HUES48 (cell line): ENCODE measurements around the gene MLKL.
A peak's percentile ranks its signal among the peaks of the same experiment; 100 is the strongest.
"Not testable (repeated sequence)": the region's sequence is repeated elsewhere in the genome, so short reads cannot be mapped to it uniquely, and the experiment has no call there.

ENCODE experiments used
- H3K27ac ChIP-seq: one replicate; pipeline ENCODE4 v1.7.0; 2013; ENCODE audit warnings: low read depth, low read length, inconsistent platforms
- H3K27me3 ChIP-seq: 2 replicates; pipeline ENCODE4 v1.6.1; 2013; ENCODE audit warnings: mild to moderate bottlenecking, low read length; ENCODE audit not compliant: control insufficient read depth, insufficient read depth
- H3K36me3 ChIP-seq: 2 replicates; pipeline ENCODE4 v1.6.1; 2013; ENCODE audit warnings: low read length; ENCODE audit not compliant: control insufficient read depth, insufficient read depth
- H3K4me1 ChIP-seq: 2 replicates; pipeline ENCODE4 v1.6.1; 2013; ENCODE audit warnings: mild to moderate bottlenecking, low read length; ENCODE audit not compliant: control insufficient read depth, insufficient read depth
- H3K4me3 ChIP-seq: 2 replicates; pipeline ENCODE4 v1.5.1; 2013; ENCODE audit warnings: mild to moderate bottlenecking, low read depth, low read length
- H3K9ac ChIP-seq: 2 replicates; pipeline ENCODE4 v1.6.1; 2013; ENCODE audit warnings: mild to moderate bottlenecking, low read depth, low read length, moderate library complexity
- H3K9me3 ChIP-seq: 2 replicates; pipeline ENCODE4 v1.6.1; 2013; ENCODE audit warnings: low read length; ENCODE audit not compliant: control insufficient read depth, insufficient read depth

MLKL gene

GRCh38 chr16:74695450-74696422, 4.9 kb downstream of the MLKL start:
- H3K9ac ChIP-seq: 0 out of 2 replicates have a peak overlapping the region, but pooled peaks have one; percentile 20
- H3K27me3 ChIP-seq: peaks cover 9% of the 10 kb centered on the region; the same call in 1 of the 2 replicates
- no peaks in the 10 kb centered on the region for H3K4me1 ChIP-seq
- no peak overlapping the region for H3K27ac ChIP-seq
- H3K36me3 ChIP-seq: 0 out of 2 replicates have a peak, but pooled peaks cover 7% of the 10 kb centered on the region
- H3K9me3 ChIP-seq: no peaks in the 10 kb centered on the region
- H3K4me3 ChIP-seq: peak overlapping the region; percentile 60

DNA sequence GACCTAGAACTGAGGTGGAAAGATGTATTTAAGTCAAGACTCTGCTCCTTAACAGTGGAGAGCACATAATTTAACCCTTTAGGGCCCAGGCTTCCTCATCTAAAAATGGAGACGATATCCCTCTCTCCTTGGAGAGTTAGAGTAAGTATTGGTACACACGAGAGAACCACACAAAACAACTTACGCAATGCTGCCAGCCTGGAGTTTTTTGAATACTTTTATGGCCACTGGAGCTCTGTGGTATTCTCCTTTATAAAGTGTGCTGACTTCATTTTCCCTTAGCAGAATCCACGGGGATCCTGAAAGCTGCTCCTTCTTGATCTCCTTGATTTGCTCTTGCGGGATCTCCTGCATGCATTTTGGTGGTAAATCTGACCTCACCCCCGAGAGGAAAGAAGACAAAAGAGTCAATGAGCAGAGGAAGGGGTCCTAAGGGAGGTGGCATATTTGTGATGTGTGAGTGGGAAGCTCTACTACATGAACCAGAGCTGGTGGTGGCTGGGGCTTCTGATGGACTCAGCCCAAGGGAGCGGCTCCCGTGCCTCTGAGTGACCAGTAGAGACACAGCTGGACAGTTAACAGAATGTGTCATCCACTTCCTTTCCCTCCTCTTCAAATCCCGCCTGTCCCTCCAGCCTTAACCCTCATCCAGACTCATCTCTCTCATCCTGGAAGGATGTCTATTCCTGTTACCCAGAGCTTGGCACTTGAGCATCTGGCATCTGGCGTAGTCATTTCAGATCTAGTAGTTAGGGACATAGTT, 9.4 kb downstream of the MLKL start:
- no peak overlapping the region for H3K9ac ChIP-seq
- no peaks in the 10 kb centered on the region for H3K4me1 ChIP-seq
- no peaks in the 10 kb centered on the region for H3K9me3 ChIP-seq
- H3K4me3 ChIP-seq: no peak overlapping the region
- H3K36me3 ChIP-seq: 0 out of 2 replicates have a peak, but pooled peaks cover 7% of the 10 kb centered on the region
- H3K27ac ChIP-seq: no peak overlapping the region
- no peaks in the 10 kb centered on the region for H3K27me3 ChIP-seq

DNA sequence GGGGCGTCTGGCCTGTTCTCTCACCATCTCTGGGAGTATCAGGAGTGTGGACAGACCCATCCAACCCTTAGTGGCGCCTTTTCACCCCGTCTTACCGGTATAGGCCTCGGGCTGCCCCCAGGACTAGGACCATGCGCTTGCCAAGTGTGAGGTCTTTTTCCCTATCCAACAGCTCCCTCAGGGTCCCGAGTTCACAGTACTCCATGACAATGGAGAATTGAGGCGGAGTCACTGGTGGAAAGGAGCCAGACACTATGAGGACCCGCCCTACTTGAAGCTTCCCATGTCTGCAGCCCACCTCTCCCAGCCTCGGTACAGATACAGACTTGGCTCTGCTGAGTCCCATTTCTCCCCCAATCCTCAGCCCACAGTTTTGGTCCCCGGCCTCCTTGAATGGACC, 18.1 kb downstream of the MLKL start:
- no peaks in the 10 kb centered on the region for H3K36me3 ChIP-seq
- no peaks in the 10 kb centered on the region for H3K9me3 ChIP-seq
- H3K4me3 ChIP-seq: no peak overlapping the region
- no peaks in the 10 kb centered on the region for H3K27me3 ChIP-seq
- no peak overlapping the region for H3K9ac ChIP-seq
- no peak overlapping the region for H3K27ac ChIP-seq
- no peaks in the 10 kb centered on the region for H3K4me1 ChIP-seq

DNA sequence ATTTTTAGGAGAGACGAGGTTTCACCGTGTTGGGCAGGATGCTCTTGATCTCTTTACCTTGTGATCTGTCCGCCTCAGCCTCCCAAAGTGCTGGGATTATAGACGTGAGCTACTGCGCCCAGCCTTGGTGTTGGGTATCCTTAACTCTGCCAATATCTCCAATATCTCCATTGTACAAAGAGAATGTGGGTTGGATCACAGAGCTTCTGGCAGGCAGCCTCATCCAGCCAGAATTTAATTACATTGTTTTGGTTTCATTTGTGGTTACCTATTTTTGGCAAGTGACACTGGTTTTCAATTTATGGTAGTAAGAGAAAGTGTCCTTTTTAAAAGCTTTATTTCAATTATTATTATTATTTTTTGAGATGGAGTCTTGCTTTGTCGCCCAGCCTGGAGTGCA, 20.0 kb downstream of the MLKL start:
- Histone ChIP-seq H3K9me3 (no peaks in the 10 kb centered on the region), H3K27me3 (no peaks in the 10 kb centered on the region), H3K4me1 (no peaks in the 10 kb centered on the region), H3K9ac (no peak overlapping the region), H3K27ac (no peak overlapping the region), H3K4me3 (no peak overlapping the region), H3K36me3 (no peaks in the 10 kb centered on the region)

- Histone ChIP-seq H3K9ac (no peak overlapping the region), H3K27ac (no peak overlapping the region), H3K27me3 (no peaks in the 10 kb centered on the region), H3K4me1 (no peaks in the 10 kb centered on the region), H3K4me3 (no peak overlapping the region), H3K9me3 (no peaks in the 10 kb centered on the region), H3K36me3 (no peaks in the 10 kb centered on the region)
These were observed 20.7 kb downstream of the MLKL start for GRCh38 chr16:74679983-74680382.

- H3K36me3 ChIP-seq: no peaks in the 10 kb centered on the region
- H3K4me1 ChIP-seq: no peaks in the 10 kb centered on the region
- no peak overlapping the region for H3K27ac ChIP-seq
- H3K9me3 ChIP-seq: no peaks in the 10 kb centered on the region
- no peaks in the 10 kb centered on the region for H3K27me3 ChIP-seq
- H3K9ac ChIP-seq: no peak overlapping the region
- no peak overlapping the region for H3K4me3 ChIP-seq
These were observed 22.8 kb downstream of the MLKL start for GRCh38 chr16:74677868-74678267.

DNA sequence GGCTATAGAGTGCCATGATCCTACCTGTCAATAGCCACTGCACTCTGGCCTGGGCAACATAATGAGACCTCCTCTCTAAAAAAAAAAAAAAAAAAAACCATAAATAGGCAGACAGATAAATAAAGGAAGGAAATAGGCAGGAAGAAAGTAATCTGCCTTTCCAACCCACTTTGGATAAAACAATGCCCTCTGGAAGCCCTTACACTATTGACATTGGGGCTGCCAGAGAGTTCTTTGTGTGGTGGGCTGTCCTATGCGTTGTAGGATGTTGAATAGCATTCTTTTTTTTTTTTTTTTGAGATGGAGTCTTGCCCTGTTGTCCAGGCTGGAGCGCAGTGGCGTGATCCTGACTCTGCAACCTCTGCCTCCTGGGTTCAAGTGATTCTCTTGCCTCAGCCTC, 26.8 kb downstream of the MLKL start:
- Histone ChIP-seq H3K4me1 (no peaks in the 10 kb centered on the region), H3K36me3 (no peaks in the 10 kb centered on the region), H3K4me3 (no peak overlapping the region), H3K27me3 (no peaks in the 10 kb centered on the region), H3K27ac (no peak overlapping the region), H3K9ac (no peak overlapping the region), H3K9me3 (no peaks in the 10 kb centered on the region)

DNA sequence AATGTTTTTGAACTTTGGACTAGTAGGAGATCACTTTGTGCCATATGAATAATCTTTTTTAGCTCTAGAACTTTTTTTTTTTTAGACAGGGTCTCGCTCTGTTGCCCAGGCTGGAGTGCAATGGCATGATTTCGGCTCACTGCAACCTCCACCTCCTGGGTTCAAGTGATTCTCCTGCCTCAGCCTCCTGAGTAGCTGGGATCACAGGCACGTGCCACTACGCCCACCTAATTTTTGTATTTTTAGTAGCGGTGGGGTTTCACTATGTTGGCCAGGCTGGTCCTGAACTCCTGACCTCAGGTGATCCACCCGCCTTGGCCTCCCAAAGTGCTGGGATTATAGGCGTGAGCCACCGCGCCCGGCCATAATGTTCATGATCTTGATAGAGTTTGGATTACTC, 31.8 kb downstream of the MLKL start:
- H3K27me3 ChIP-seq, H3K4me3 ChIP-seq, H3K9me3 ChIP-seq, H3K4me1 ChIP-seq, H3K9ac ChIP-seq, H3K27ac ChIP-seq: not testable (repeated sequence)
- peaks cover 13% of the 10 kb centered on the region for H3K36me3 ChIP-seq

DNA sequence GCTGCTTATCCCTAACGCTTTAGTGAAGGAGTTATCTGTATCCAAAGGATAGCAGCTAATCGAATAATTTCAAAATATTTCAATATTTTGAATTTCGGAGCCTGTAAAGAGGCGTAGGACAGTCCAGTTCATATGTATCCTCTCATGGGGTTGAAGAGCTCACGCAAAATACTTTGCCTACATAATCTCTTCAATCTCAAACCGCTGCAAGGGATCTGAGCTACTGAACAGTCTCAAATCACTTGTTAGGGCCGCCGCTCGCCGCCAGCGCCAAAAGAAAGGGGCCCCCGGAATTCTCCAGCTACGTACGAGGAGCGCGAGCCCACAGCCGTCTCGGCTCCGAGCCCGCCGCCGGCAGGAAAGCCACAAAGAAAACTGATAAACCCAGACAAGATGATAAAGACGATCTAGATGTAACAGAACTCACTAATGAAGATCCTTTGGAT, 33.4 kb downstream of the MLKL start:
- peak overlapping the region; percentile 90 for H3K4me3 ChIP-seq
- peak overlapping the region; percentile 71 for H3K27ac ChIP-seq
- peak overlapping the region; percentile 85 for H3K9ac ChIP-seq

GRCh38 chr16:74666425-74667254, 34.0 kb downstream of the MLKL start, which contains the start of gene RFWD3:
Gene RFWD3 (minus strand): TSS chr16:74666877. CDS start chr16:74661449, 5,428 bp downstream.
- peaks cover 35% of the 10 kb centered on the region for H3K36me3 ChIP-seq
- H3K9ac ChIP-seq: peak within 1 kb of the TSS; percentile 95
- peak within 1 kb of the TSS; percentile 95 for H3K27ac ChIP-seq
- H3K4me3 ChIP-seq: peak within 1 kb of the TSS; percentile 90
- no peaks in the 10 kb centered on the region for H3K9me3 ChIP-seq
- H3K4me1 ChIP-seq: peaks cover 8% of the 10 kb centered on the region
- H3K27me3 ChIP-seq: no peaks in the 10 kb centered on the region

More for the DNA sequence above, 33.4 kb downstream of the MLKL start:
- H3K4me1 ChIP-seq: peaks cover 8% of the 10 kb centered on the region
- H3K9me3 ChIP-seq: no peaks in the 10 kb centered on the region
- no peaks in the 10 kb centered on the region for H3K27me3 ChIP-seq
- H3K36me3 ChIP-seq: peaks cover 29% of the 10 kb centered on the region
